BLaER1 (cell line): ENCODE results near the gene SMIM35.

ENCODE experiments used
- H3K27ac ChIP-seq: shearing (Covaris generic); formaldehyde crosslinking; 2 replicates; pipeline ENCODE4 v1.8.1; 2022
- H3K27me3 ChIP-seq: shearing (Covaris generic); formaldehyde crosslinking; 2 replicates; pipeline ENCODE4 v1.8.1; 2022
- H3K36me3 ChIP-seq: shearing (Covaris generic); formaldehyde crosslinking; 2 replicates; pipeline ENCODE4 v1.8.1; 2022
- H3K4me1 ChIP-seq: shearing (Covaris generic); formaldehyde crosslinking; 2 replicates; pipeline ENCODE4 v1.8.1; 2022
- H3K4me2 ChIP-seq: shearing (Covaris generic); formaldehyde crosslinking; 2 replicates; pipeline ENCODE4 v1.8.1; 2022
- H3K4me3 ChIP-seq: shearing (Covaris generic); formaldehyde crosslinking; 2 replicates; pipeline ENCODE4 v1.8.1; 2022
- H3K9ac ChIP-seq: shearing (Covaris generic); formaldehyde crosslinking; 2 replicates; pipeline ENCODE4 v1.8.1; 2022
- H3K9me3 ChIP-seq: shearing (Covaris generic); formaldehyde crosslinking; 2 replicates; pipeline ENCODE4 v1.8.1; 2022
- H4K20me1 ChIP-seq: shearing (Covaris generic); formaldehyde crosslinking; 2 replicates; pipeline ENCODE4 v1.8.1; 2022
- Cebpa-rat ChIP-seq: shearing (Covaris generic); IDR thresholded peaks from 2 replicates; pipeline ENCODE4 v1.8.1; 2022

SMIM35 gene

GRCh38 chr11:118059246-118059940, 27.4 kb downstream of the SMIM35 start:
- Histone ChIP-seq H4K20me1 (no peaks in the 10 kb centered on the region), H3K4me1 (no peaks in the 10 kb centered on the region), H3K27me3 (no peaks in the 10 kb centered on the region), H3K4me3 (no peak overlapping the region), H3K36me3 (no peaks in the 10 kb centered on the region), H3K9ac (no peak overlapping the region), H3K4me2 (no peak overlapping the region), H3K9me3 (no peaks in the 10 kb centered on the region), H3K27ac (no peak overlapping the region)
- no peak for TF ChIP-seq Cebpa-rat

GRCh38 chr11:118058311-118059245, 28.2 kb downstream of the SMIM35 start:
- Histone ChIP-seq H3K4me2 (no peak overlapping the region), H3K36me3 (no peaks in the 10 kb centered on the region), H3K9me3 (no peaks in the 10 kb centered on the region), H3K27me3 (no peaks in the 10 kb centered on the region), H3K27ac (no peak overlapping the region), H3K4me3 (no peak overlapping the region), H3K9ac (no peak overlapping the region), H3K4me1 (no peaks in the 10 kb centered on the region), H4K20me1 (no peaks in the 10 kb centered on the region)
- TF ChIP-seq Cebpa-rat: no peak

GRCh38 chr11:118057251-118058145, 29.3 kb downstream of the SMIM35 start:
- TF ChIP-seq Cebpa-rat: no peak
- H3K4me3 ChIP-seq: no peak overlapping the region
- H3K27ac ChIP-seq: no peak overlapping the region
- H3K4me2 ChIP-seq: no peak overlapping the region
- no peaks in the 10 kb centered on the region for H3K9me3 ChIP-seq
- H3K4me1 ChIP-seq: peaks cover 4% of the 10 kb centered on the region
- H3K9ac ChIP-seq: no peak overlapping the region
- no peaks in the 10 kb centered on the region for H4K20me1 ChIP-seq
- no peaks in the 10 kb centered on the region for H3K27me3 ChIP-seq
- no peaks in the 10 kb centered on the region for H3K36me3 ChIP-seq

GRCh38 chr11:118056806-118057205, 30.0 kb downstream of the SMIM35 start:
- Histone ChIP-seq H3K4me2 (no peak overlapping the region), H3K4me1 (peaks cover 11% of the 10 kb centered on the region), H4K20me1 (no peaks in the 10 kb centered on the region), H3K27ac (no peak overlapping the region), H3K9ac (no peak overlapping the region), H3K4me3 (no peak overlapping the region), H3K9me3 (no peaks in the 10 kb centered on the region), H3K27me3 (no peaks in the 10 kb centered on the region), H3K36me3 (no peaks in the 10 kb centered on the region)
- no peak for TF ChIP-seq Cebpa-rat

- Histone ChIP-seq H3K4me3 (no peak overlapping the region), H3K27me3 (no peaks in the 10 kb centered on the region), H3K36me3 (no peaks in the 10 kb centered on the region), H3K4me2 (no peak overlapping the region), H3K9me3 (no peaks in the 10 kb centered on the region), H3K27ac (no peak overlapping the region), H3K9ac (no peak overlapping the region), H3K4me1 (peaks cover 11% of the 10 kb centered on the region), H4K20me1 (no peaks in the 10 kb centered on the region)
- TF ChIP-seq Cebpa-rat: no peak
Measured at GRCh38 chr11:118055966-118056365, 30.8 kb downstream of the SMIM35 start.

- no peak for TF ChIP-seq Cebpa-rat
- no peak overlapping the region for H3K4me2 ChIP-seq
- no peaks in the 10 kb centered on the region for H3K27me3 ChIP-seq
- no peak overlapping the region for H3K4me3 ChIP-seq
- no peak overlapping the region for H3K9ac ChIP-seq
- H3K36me3 ChIP-seq: no peaks in the 10 kb centered on the region
- H3K4me1 ChIP-seq: peaks cover 11% of the 10 kb centered on the region
- H4K20me1 ChIP-seq: no peaks in the 10 kb centered on the region
- H3K9me3 ChIP-seq: no peaks in the 10 kb centered on the region
- no peak overlapping the region for H3K27ac ChIP-seq
Measured at GRCh38 chr11:118054712-118055640, 31.8 kb downstream of the SMIM35 start.

GRCh38 chr11:118052581-118053206, 34.1 kb downstream of the SMIM35 start:
- Histone ChIP-seq H3K27ac (no peak overlapping the region), H4K20me1 (no peaks in the 10 kb centered on the region), H3K4me2 (no peak overlapping the region; the same call in 1 of the 2 replicates), H3K9ac (no peak overlapping the region), H3K36me3 (no peaks in the 10 kb centered on the region), H3K27me3 (no peaks in the 10 kb centered on the region), H3K4me3 (no peak overlapping the region), H3K9me3 (no peaks in the 10 kb centered on the region), H3K4me1 (peaks cover 15% of the 10 kb centered on the region)
- no peak for TF ChIP-seq Cebpa-rat

GRCh38 chr11:118051611-118052461, 34.9 kb downstream of the SMIM35 start:
- Histone ChIP-seq H3K9me3 (no peaks in the 10 kb centered on the region), H3K27me3 (no peaks in the 10 kb centered on the region), H4K20me1 (no peaks in the 10 kb centered on the region), H3K27ac (no peak overlapping the region), H3K4me1 (peaks cover 15% of the 10 kb centered on the region), H3K9ac (no peak overlapping the region), H3K36me3 (no peaks in the 10 kb centered on the region), H3K4me2 (peak overlapping the region; percentile 15; the same call in 1 of the 2 replicates), H3K4me3 (no peak overlapping the region)
- no peak for TF ChIP-seq Cebpa-rat
